AG09319 (cell line): ENCODE measurements around the gene PSMG1.

ENCODE experiments used
- DNase-seq: peaks from one replicate; pipeline ENCODE4 v3.0.0-alpha.2; 2010; ENCODE audit warnings: low read depth; ENCODE audit errors: extremely low read depth
- TF ChIP-seq, protein P1 (sequence below): IDR thresholded peaks from 2 replicates; pipeline ENCODE4 v1.5.1; 2011; ENCODE audit warnings: low read depth, mild to moderate bottlenecking, inconsistent platforms, low read length, moderate library complexity

PSMG1 gene

GRCh38 chr21:39149882-39150281 lies 33.4 kb downstream of the PSMG1 start:
- no peak for DNase-seq
- TF ChIP-seq, protein P1, sequence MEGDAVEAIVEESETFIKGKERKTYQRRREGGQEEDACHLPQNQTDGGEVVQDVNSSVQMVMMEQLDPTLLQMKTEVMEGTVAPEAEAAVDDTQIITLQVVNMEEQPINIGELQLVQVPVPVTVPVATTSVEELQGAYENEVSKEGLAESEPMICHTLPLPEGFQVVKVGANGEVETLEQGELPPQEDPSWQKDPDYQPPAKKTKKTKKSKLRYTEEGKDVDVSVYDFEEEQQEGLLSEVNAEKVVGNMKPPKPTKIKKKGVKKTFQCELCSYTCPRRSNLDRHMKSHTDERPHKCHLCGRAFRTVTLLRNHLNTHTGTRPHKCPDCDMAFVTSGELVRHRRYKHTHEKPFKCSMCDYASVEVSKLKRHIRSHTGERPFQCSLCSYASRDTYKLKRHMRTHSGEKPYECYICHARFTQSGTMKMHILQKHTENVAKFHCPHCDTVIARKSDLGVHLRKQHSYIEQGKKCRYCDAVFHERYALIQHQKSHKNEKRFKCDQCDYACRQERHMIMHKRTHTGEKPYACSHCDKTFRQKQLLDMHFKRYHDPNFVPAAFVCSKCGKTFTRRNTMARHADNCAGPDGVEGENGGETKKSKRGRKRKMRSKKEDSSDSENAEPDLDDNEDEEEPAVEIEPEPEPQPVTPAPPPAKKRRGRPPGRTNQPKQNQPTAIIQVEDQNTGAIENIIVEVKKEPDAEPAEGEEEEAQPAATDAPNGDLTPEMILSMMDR = no peak

GRCh38 chr21:39148975-39149374 lies 34.3 kb downstream of the PSMG1 start:
- TF ChIP-seq, protein P1 = no peak

DNA sequence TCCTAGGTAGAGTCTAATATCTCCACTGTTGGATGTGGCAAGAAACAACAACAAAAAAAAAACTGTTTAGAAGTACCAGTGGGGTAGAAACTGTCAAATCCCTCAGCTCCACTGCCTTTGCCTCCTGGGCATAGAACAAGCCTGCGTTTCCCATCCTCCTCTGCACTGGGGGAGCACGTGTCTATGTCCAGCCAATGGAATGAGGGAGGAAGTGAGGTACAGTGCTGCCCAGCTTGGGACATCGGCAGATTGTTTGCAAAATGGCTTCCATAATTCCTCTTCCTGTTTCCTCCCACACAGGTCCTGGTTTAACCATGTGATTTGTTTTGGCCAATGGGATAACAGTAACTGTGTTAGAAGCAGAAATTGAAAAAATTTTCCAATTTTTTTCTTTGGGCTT lies 39.1 kb downstream of the PSMG1 start:
- TF ChIP-seq, protein P1 = no peak
- no peak for DNase-seq

More at GRCh38 chr21:39148975-39149374, 34.3 kb downstream of the PSMG1 start:
- no peak for DNase-seq

GRCh38 chr21:39142972-39143371 lies 40.3 kb downstream of the PSMG1 start:
- DNase-seq = no peak
- TF ChIP-seq, protein P1 = no peak

- TF ChIP-seq, protein P1 = no peak
- no peak for DNase-seq
Observed at GRCh38 chr21:39141502-39141901, 41.7 kb downstream of the PSMG1 start.

GRCh38 chr21:39137248-39138178 lies 45.7 kb downstream of the PSMG1 start:
- DNase-seq = no peak
- TF ChIP-seq, protein P1 = no peak; the same call in none of the 2 replicates

GRCh38 chr21:39136711-39137110 lies 46.5 kb downstream of the PSMG1 start:
- no peak for DNase-seq
- TF ChIP-seq, protein P1 = no peak
